GM23338 (cell line): Measurements from ENCODE around the gene RPS6KA3. TPM values are rescaled to one million over a fixed set of nuclear protein-coding genes. Genes with fewer than 3 reads are reported as not detected.

Experiments
- ATAC-seq: fragments of 200-7000 bp; cut with Tn5 transposase; 3 replicates; pipeline ENCODE4 v1.9.1; 2020
- DNase-seq: peaks from one replicate; pipeline ENCODE4 v3.0.0-alpha.2; 2015; ENCODE audit warnings: low spot score
- H2AFZ ChIP-seq: fragments of 200-600 bp; sonication (generic); 2 replicates; pipeline ENCODE4 v1.8.0; 2016; ENCODE audit warnings: antibody characterized with exemption, mild to moderate bottlenecking, moderate library complexity
- H3F3A ChIP-seq: fragments of 200-600 bp; sonication (generic); replicated peaks from 2 replicates; pipeline ENCODE4 v1.8.0; 2017; ENCODE audit warnings: antibody characterized with exemption, mixed run types, low read depth
- H3K27ac ChIP-seq: fragments of 200-600 bp; sonication (generic); 2 replicates; pipeline ENCODE4 v1.6.1; 2016; ENCODE audit warnings: low read depth
- H3K27me3 ChIP-seq: fragments of 200-600 bp; sonication (generic); 2 replicates; pipeline ENCODE4 v1.8.0; 2016; ENCODE audit warnings: mild to moderate bottlenecking, mixed run types, moderate library complexity; ENCODE audit not compliant: insufficient read depth
- H3K36me3 ChIP-seq: fragments of 200-600 bp; sonication (generic); 2 replicates; pipeline ENCODE4 v1.8.0; 2016; ENCODE audit warnings: mild to moderate bottlenecking; ENCODE audit not compliant: insufficient read depth
- H3K4me1 ChIP-seq: fragments of 200-600 bp; sonication (generic); 2 replicates; pipeline ENCODE4 v1.8.0; 2016; ENCODE audit warnings: mild to moderate bottlenecking, moderate library complexity; ENCODE audit not compliant: insufficient read depth
- H3K4me2 ChIP-seq: fragments of 200-600 bp; sonication (generic); 2 replicates; pipeline ENCODE4 v1.7.1; 2017; ENCODE audit warnings: mixed run types
- H3K4me3 ChIP-seq: fragments of 200-600 bp; sonication (generic); 2 replicates; pipeline ENCODE4 v1.6.1; 2016; ENCODE audit warnings: mixed run types
- H3K79me2 ChIP-seq: fragments of 200-600 bp; sonication (generic); replicated peaks from 2 replicates; pipeline ENCODE4 v1.8.0; 2017; ENCODE audit warnings: mild to moderate bottlenecking; ENCODE audit not compliant: insufficient read depth
- H3K9me2 ChIP-seq: fragments of 200-600 bp; sonication (generic); 2 replicates; pipeline ENCODE4 v1.8.0; 2017; ENCODE audit not compliant: insufficient read depth
- H4K20me1 ChIP-seq: fragments of 200-600 bp; sonication (generic); replicated peaks from 2 replicates; pipeline ENCODE4 v1.8.0; 2017; ENCODE audit warnings: mild to moderate bottlenecking; ENCODE audit not compliant: insufficient read depth
- H3K27ac Mint-ChIP-seq: 2 replicates; pipeline ENCODE4 v1.8.0; 2020; ENCODE audit warnings: inconsistent platforms, mild to moderate bottlenecking, moderate library complexity, mixed read lengths
- H3K27me3 Mint-ChIP-seq: 3 replicates; pipeline ENCODE4 v1.8.0; 2022; ENCODE audit warnings: low read depth, mild to moderate bottlenecking, moderate library complexity, mixed read lengths, inconsistent platforms; ENCODE audit not compliant: insufficient read depth, poor library complexity
- H3K36me3 Mint-ChIP-seq: 3 replicates; pipeline ENCODE4 v1.8.0; 2021; ENCODE audit warnings: low read depth, mild to moderate bottlenecking, inconsistent platforms, moderate library complexity, mixed read lengths
- H3K4me1 Mint-ChIP-seq: 3 replicates; pipeline ENCODE4 v1.8.0; 2020; ENCODE audit warnings: mild to moderate bottlenecking, inconsistent platforms, mixed read lengths
- H3K4me3 Mint-ChIP-seq: 3 replicates; pipeline ENCODE4 v1.8.0; 2021; ENCODE audit warnings: moderate library complexity, mild to moderate bottlenecking, inconsistent platforms, mixed read lengths
- H3K9me3 Mint-ChIP-seq: 3 replicates; pipeline ENCODE4 v1.8.0; 2020; ENCODE audit warnings: moderate library complexity, mild to moderate bottlenecking, inconsistent platforms, mixed read lengths
- EZH2 ChIP-seq: fragments of 200-600 bp; sonication (generic); IDR thresholded peaks from one replicate; pipeline ENCODE4 v1.8.0; 2017; ENCODE audit warnings: antibody characterized with exemption, mild to moderate bottlenecking, low read depth; ENCODE audit not compliant: unreplicated experiment
- JUNB ChIP-seq: IDR thresholded peaks from one replicate; pipeline ENCODE4 v1.6.1; 2016; ENCODE audit warnings: antibody characterized with exemption; ENCODE audit not compliant: unreplicated experiment
- NANOG ChIP-seq: IDR thresholded peaks from 2 replicates; pipeline ENCODE4 v1.6.1; 2016; ENCODE audit warnings: antibody characterized with exemption, borderline replicate concordance
- POLR2AphosphoS5 ChIP-seq: IDR thresholded peaks from 2 replicates; pipeline ENCODE4 v1.6.1; 2016; ENCODE audit warnings: antibody characterized with exemption, low read depth
- ZNF331 ChIP-seq: fragments of 250-450 bp; sonication (Bioruptor Pico); IDR thresholded peaks from 2 replicates; pipeline ENCODE4 v1.5.0; 2020; ENCODE audit warnings: low read depth, mild to moderate bottlenecking, moderate library complexity
- ZNF462 ChIP-seq: fragments of 250-450 bp; sonication (Bioruptor Pico); IDR thresholded peaks from 2 replicates; pipeline ENCODE4 v1.5.0; 2020; ENCODE audit warnings: mild to moderate bottlenecking, moderate library complexity
- polyA plus RNA-seq: library from polyadenylated mRNA; unstranded; fragments of >200 nt; fragmentation: Nextera tagmentation; extraction: Ambion mirVana; gene quantifications from 2 replicates; pipeline ENCODE4 v1.2.1, GENCODE V29; 2016
- total RNA-seq: library from RNA; depleted of rRNA; stranded (reverse); fragments of >200 nt; shearing (Covaris generic); gene quantifications from 2 replicates; pipeline ENCODE4 v1.2.3, GENCODE V29; 2014

Gene RPS6KA3
- total and polyA plus RNA-seq, 2 experiments from 2014 or later = 3.2 to 12.2 TPM

GRCh38 chrX:20267931-20268701 is 1.4 kb upstream of the RPS6KA3 start:
- Histone ChIP-seq H3K27me3 (peaks cover 62% of the 10 kb centered on the region), H3K36me3 (no peaks in the 10 kb centered on the region), H2AFZ (peak overlapping the region; percentile 93), H3K27ac (no peak overlapping the region), H4K20me1 (peaks cover 7% of the 10 kb centered on the region), H3K4me3 (peak overlapping the region; percentile 67), H3F3A (no peaks in the 10 kb centered on the region), H3K79me2 (peaks cover 20% of the 10 kb centered on the region), H3K4me1 (no peaks in the 10 kb centered on the region), H3K4me2 (peak overlapping the region; percentile 84), H3K9me2 (no peaks in the 10 kb centered on the region)
- no peak overlapping the region for H3K27ac Mint-ChIP-seq
- ATAC-seq = peak; percentile 51
- peaks cover 29% of the 10 kb centered on the region for H3K27me3 Mint-ChIP-seq
- H3K4me3 Mint-ChIP-seq = peak overlapping the region; percentile 82
- no peaks in the 10 kb centered on the region for H3K9me3 Mint-ChIP-seq
- peak; percentile 70 for DNase-seq
- peaks cover 3% of the 10 kb centered on the region for H3K4me1 Mint-ChIP-seq
- H3K36me3 Mint-ChIP-seq = no peaks in the 10 kb centered on the region
- no peak for TF ChIP-seq POLR2AphosphoS5

- Histone ChIP-seq H3K4me1 (no peaks in the 10 kb centered on the region), H3K27ac (no peak overlapping the region), H3K4me2 (peak overlapping the region; percentile 84), H3K27me3 (peaks cover 62% of the 10 kb centered on the region), H4K20me1 (peaks cover 7% of the 10 kb centered on the region), H3K36me3 (no peaks in the 10 kb centered on the region), H3K79me2 (peaks cover 20% of the 10 kb centered on the region), H3K4me3 (peak overlapping the region; percentile 67), H2AFZ (peak overlapping the region; percentile 93), H3F3A (no peaks in the 10 kb centered on the region), H3K9me2 (no peaks in the 10 kb centered on the region)
- H3K4me1 Mint-ChIP-seq = peaks cover 3% of the 10 kb centered on the region
- no peak for DNase-seq
- H3K27me3 Mint-ChIP-seq = peaks cover 29% of the 10 kb centered on the region
- TF ChIP-seq JUNB (no peak), EZH2 (no peak), NANOG (no peak), ZNF331 (no peak), ZNF462 (CRISPR knock-in tag) (no peak)
- no peaks in the 10 kb centered on the region for H3K36me3 Mint-ChIP-seq
- H3K27ac Mint-ChIP-seq = no peak overlapping the region
- ATAC-seq = no peak
- no peaks in the 10 kb centered on the region for H3K9me3 Mint-ChIP-seq
- peak overlapping the region; percentile 82 for H3K4me3 Mint-ChIP-seq
Measured at GRCh38 chrX:20267607-20267930, 860 bp upstream of the RPS6KA3 start.
